Measurements from ENCODE around the gene GSTM4. TPM values are rescaled to one million over a fixed set of nuclear protein-coding genes. Genes with fewer than 3 reads are reported as not detected.

The GSTM4 gene
- total and polyA plus RNA-seq, 2 donors (not counting 1 experiment from before 2014, with no cell fraction given): 17.7 to 30.8 TPM

- H2AFZ ChIP-seq (ENCODE audit: low read length): peak overlapping the region; percentile 40
- TF ChIP-seq, protein P1, sequence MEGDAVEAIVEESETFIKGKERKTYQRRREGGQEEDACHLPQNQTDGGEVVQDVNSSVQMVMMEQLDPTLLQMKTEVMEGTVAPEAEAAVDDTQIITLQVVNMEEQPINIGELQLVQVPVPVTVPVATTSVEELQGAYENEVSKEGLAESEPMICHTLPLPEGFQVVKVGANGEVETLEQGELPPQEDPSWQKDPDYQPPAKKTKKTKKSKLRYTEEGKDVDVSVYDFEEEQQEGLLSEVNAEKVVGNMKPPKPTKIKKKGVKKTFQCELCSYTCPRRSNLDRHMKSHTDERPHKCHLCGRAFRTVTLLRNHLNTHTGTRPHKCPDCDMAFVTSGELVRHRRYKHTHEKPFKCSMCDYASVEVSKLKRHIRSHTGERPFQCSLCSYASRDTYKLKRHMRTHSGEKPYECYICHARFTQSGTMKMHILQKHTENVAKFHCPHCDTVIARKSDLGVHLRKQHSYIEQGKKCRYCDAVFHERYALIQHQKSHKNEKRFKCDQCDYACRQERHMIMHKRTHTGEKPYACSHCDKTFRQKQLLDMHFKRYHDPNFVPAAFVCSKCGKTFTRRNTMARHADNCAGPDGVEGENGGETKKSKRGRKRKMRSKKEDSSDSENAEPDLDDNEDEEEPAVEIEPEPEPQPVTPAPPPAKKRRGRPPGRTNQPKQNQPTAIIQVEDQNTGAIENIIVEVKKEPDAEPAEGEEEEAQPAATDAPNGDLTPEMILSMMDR (conservative IDR thresholded peaks at IDR 0.05 in 1 of 2, IDR thresholded peaks at IDR 0.05 in 1 of 2; ENCODE audit: low read depth in 1 of 2, low read length in 2 of 2): peak; percentile 44
- no peak for TF ChIP-seq EZH2 (IDR thresholded peaks at IDR 0.05; ENCODE audit: low read length, missing control alignments)
- H3K27ac ChIP-seq (ENCODE audit: insufficient read depth, low read length): no peak overlapping the region
- H3K36me3 ChIP-seq (ENCODE audit: control insufficient read depth, insufficient read depth, low read length): no peaks in the 10 kb centered on the region
- H3K4me3 ChIP-seq (replicated peaks in 1 of 4; ENCODE audit: control extremely low read depth in 1 of 4, insufficient read depth in 1 of 4, low read depth in 3 of 4, low read length in 4 of 4): peak overlapping the region in 2 of 4 experiments; percentile 48 to 50
- peak; percentile 34 to 75 for DNase-seq (ENCODE audit: low read depth in 2 of 2)
- peak overlapping the region; percentile 61 for H3K4me2 ChIP-seq (ENCODE audit: extremely low read depth, insufficient read depth, low read length)
- H3K9ac ChIP-seq (ENCODE audit: insufficient read depth, low read length): no peak overlapping the region
- no peaks in the 10 kb centered on the region for H3K27me3 ChIP-seq (ENCODE audit: control insufficient read depth, insufficient read depth, low read length)
- H4K20me1 ChIP-seq (ENCODE audit: control insufficient read depth, extremely low read depth, insufficient read depth, low read length): no peaks in the 10 kb centered on the region
- H3K4me1 ChIP-seq (ENCODE audit: control insufficient read depth, extremely low read depth, insufficient read depth, low read length): no peaks in the 10 kb centered on the region
- no peaks in the 10 kb centered on the region for H3K9me3 ChIP-seq (ENCODE audit: control insufficient read depth, insufficient read depth, low read depth, low read length)
- no peaks in the 10 kb centered on the region for H3K79me2 ChIP-seq (ENCODE audit: control insufficient read depth, insufficient read depth, low read length)
Observed at GRCh38 chr1:109649491-109649914, 6.4 kb upstream of the GSTM4 start.

DNA sequence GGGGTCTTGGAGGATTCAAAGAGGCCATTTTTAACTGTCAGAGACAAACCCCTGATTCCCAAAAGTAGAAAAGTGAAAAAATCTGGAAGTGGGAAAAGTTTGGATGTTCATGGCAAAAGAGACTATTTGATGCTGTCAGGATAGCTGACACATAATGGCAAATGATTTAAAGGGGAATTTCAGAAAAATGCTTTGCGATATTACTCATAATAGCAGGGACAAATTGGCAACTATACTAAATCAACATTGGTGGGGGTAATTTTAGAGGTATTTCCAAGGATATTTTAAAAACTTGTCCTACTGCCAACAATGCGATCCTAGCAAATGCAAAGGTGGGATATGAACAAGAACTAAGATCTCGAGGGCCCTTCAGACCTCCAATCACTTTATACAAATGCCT, 5.3 kb upstream of the GSTM4 start:
- Histone ChIP-seq H2AFZ (ENCODE audit: low read length) (no peak overlapping the region), H3K4me2 (ENCODE audit: extremely low read depth, insufficient read depth, low read length) (no peak overlapping the region), H3K9ac (ENCODE audit: insufficient read depth, low read length) (no peak overlapping the region), H3K4me1 (ENCODE audit: control insufficient read depth, extremely low read depth, insufficient read depth, low read length) (peaks cover 4% of the 10 kb centered on the region), H3K9me3 (ENCODE audit: control insufficient read depth, insufficient read depth, low read depth, low read length) (no peaks in the 10 kb centered on the region), H3K36me3 (ENCODE audit: control insufficient read depth, insufficient read depth, low read length) (no peaks in the 10 kb centered on the region), H3K27ac (ENCODE audit: insufficient read depth, low read length) (no peak overlapping the region), H3K4me3 (replicated peaks in 1 of 4; ENCODE audit: control extremely low read depth in 1 of 4, insufficient read depth in 1 of 4, low read depth in 3 of 4, low read length in 4 of 4) (no peak overlapping the region), H3K79me2 (ENCODE audit: control insufficient read depth, insufficient read depth, low read length) (no peaks in the 10 kb centered on the region), H4K20me1 (ENCODE audit: control insufficient read depth, extremely low read depth, insufficient read depth, low read length) (no peaks in the 10 kb centered on the region), H3K27me3 (ENCODE audit: control insufficient read depth, insufficient read depth, low read length) (peaks cover 2% of the 10 kb centered on the region)
- no peak for TF ChIP-seq EZH2 (IDR thresholded peaks at IDR 0.05; ENCODE audit: low read length, missing control alignments)
- TF ChIP-seq, protein P1 (conservative IDR thresholded peaks at IDR 0.05 in 1 of 2, IDR thresholded peaks at IDR 0.05 in 1 of 2; ENCODE audit: low read depth in 1 of 2, low read length in 2 of 2): no peak
- peak in 1 of 2 donors; percentile 61 for DNase-seq (ENCODE audit: low read depth in 2 of 2)

DNA sequence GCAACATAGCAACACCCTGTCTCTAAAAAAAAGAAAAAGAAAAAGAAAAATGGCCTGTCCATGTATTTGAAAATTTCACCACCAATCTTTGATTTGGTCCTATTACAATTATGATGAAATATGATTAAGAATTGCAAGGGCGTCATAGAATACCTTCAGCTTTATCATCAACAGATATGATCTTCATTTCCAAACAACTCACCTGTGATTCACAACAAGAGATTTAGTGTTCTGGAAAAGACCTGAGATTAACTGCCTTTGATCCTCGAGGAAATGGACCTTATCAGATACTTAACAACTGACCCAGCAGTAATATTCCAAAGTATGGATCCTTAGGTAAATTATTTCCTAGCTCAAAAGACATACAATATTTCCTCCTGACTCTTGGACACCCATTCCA, 3.5 kb upstream of the GSTM4 start:
- TF ChIP-seq, protein P1 (conservative IDR thresholded peaks at IDR 0.05 in 1 of 2, IDR thresholded peaks at IDR 0.05 in 1 of 2; ENCODE audit: low read depth in 1 of 2, low read length in 2 of 2): no peak
- no peak for TF ChIP-seq EZH2 (IDR thresholded peaks at IDR 0.05; ENCODE audit: low read length, missing control alignments)
- no peaks in the 10 kb centered on the region for H3K9me3 ChIP-seq (ENCODE audit: control insufficient read depth, insufficient read depth, low read depth, low read length)
- H3K4me2 ChIP-seq (ENCODE audit: extremely low read depth, insufficient read depth, low read length): no peak overlapping the region

More for the DNA sequence above, 3.5 kb upstream of the GSTM4 start:
- Histone ChIP-seq H3K4me3 (replicated peaks in 1 of 4; ENCODE audit: control extremely low read depth in 1 of 4, insufficient read depth in 1 of 4, low read depth in 3 of 4, low read length in 4 of 4) (no peak overlapping the region), H3K27me3 (ENCODE audit: control insufficient read depth, insufficient read depth, low read length) (peaks cover 2% of the 10 kb centered on the region), H2AFZ (ENCODE audit: low read length) (no peak overlapping the region), H3K4me1 (ENCODE audit: control insufficient read depth, extremely low read depth, insufficient read depth, low read length) (peaks cover 4% of the 10 kb centered on the region), H4K20me1 (ENCODE audit: control insufficient read depth, extremely low read depth, insufficient read depth, low read length) (no peaks in the 10 kb centered on the region), H3K9ac (ENCODE audit: insufficient read depth, low read length) (no peak overlapping the region), H3K27ac (ENCODE audit: insufficient read depth, low read length) (no peak overlapping the region), H3K79me2 (ENCODE audit: control insufficient read depth, insufficient read depth, low read length) (no peaks in the 10 kb centered on the region), H3K36me3 (ENCODE audit: control insufficient read depth, insufficient read depth, low read length) (no peaks in the 10 kb centered on the region)
- no peak for DNase-seq (ENCODE audit: low read depth in 2 of 2)
